Left lung (tissue), 10 donors: ENCODE results near the gene BTG3. TPM values are rescaled to one million over a fixed set of nuclear protein-coding genes. Genes with fewer than 3 reads are reported as not detected.

Experiments
- ATAC-seq: fragments of 200-7000 bp; cut with Tn5 transposase; one replicate; pipeline ENCODE4 v1.9.1; 2020; ENCODE audit warnings: moderate library complexity
- DNase-seq, 4 donors: peaks; one replicate each; pipeline ENCODE4 v3.0.0-alpha.2; 2013 to 2020
- H3K27ac ChIP-seq, 2 donors: fragments of 200-600 bp; sonication (generic) in 1 of 2; one replicate each; pipeline versions ENCODE4 v1.5.0 to v1.8.0; 2020 to 2021
- H3K27me3 ChIP-seq, 2 donors: fragments of 200-600 bp; sonication (generic) in 1 of 2; one replicate each; pipeline versions ENCODE4 v1.5.0 to v1.8.0; 2020 to 2021
- H3K36me3 ChIP-seq, 2 donors: fragments of 200-600 bp; sonication (generic) in 1 of 2; one replicate each; pipeline versions ENCODE4 v1.5.0 to v1.8.0; 2020 to 2021
- H3K4me1 ChIP-seq, 2 donors: fragments of 200-600 bp; one replicate each; pipeline ENCODE4 v1.8.0; 2021
- H3K4me3 ChIP-seq, 2 donors: fragments of 200-600 bp; sonication (generic) in 1 of 2; one replicate each; pipeline versions ENCODE4 v1.5.0 to v1.8.0; 2020 to 2021; ENCODE audit warnings: mild to moderate bottlenecking in 1 of 2
- H3K9me3 ChIP-seq, 2 donors: fragments of 200-600 bp; sonication (generic) in 1 of 2; one replicate each; pipeline versions ENCODE4 v1.5.0 to v1.8.0; 2020 to 2021
- CTCF ChIP-seq, 2 donors: fragments of 200-600 bp; sonication (generic) in 1 of 2; IDR thresholded peaks; one replicate each; pipeline versions ENCODE4 v1.5.0 to v1.8.0; 2021; ENCODE audit warnings: antibody characterized with exemption in 2 of 2
- intact Hi-C, 2 donors: fragments of 100-400 bp; cut with DNase I; formaldehyde crosslinking; loops; one replicate each; pipeline versions ENCODE4 v1.11.2 to v1.14.2; 2022
- polyA plus RNA-seq, 6 donors: library from polyadenylated mRNA; unstranded; fragments of 120-200 nt; gene quantifications; one replicate each; pipeline ENCODE4 v1.2.1, GENCODE V29; 2013; ENCODE audit not compliant: insufficient read length in 6 of 6
- total RNA-seq, 2 donors: library from RNA; stranded (reverse); fragmentation: NEBNext Ultra II Directional; extraction: Animal tissue kit (Norgen Biotek cat#: 25700); gene quantifications; one replicate each; pipeline ENCODE4 v1.2.1, GENCODE V29; 2021
- donor health status: DM: no; HTN: yes; CAD: no.
- donor health status: DM: no; HTN: no; CAD: no.

The BTG3 gene
- total and polyA plus RNA-seq, 8 donors = 43.5 to 81.4 (median 45.7) TPM

GRCh38 chr21:17658931-17659330, 46.2 kb upstream of the BTG3 start:
- Histone ChIP-seq H3K36me3 (no peaks in the 10 kb centered on the region), H3K27me3 (no peaks in the 10 kb centered on the region), H3K4me3 (no peak overlapping the region), H3K27ac (no peak overlapping the region), H3K9me3 (no peaks in the 10 kb centered on the region), H3K4me1 (no peaks in the 10 kb centered on the region)
- intact Hi-C loops = no loop called here
- TF ChIP-seq CTCF (IDR thresholded peaks at IDR 0.05) = no peak
- DNase-seq (no peak), ATAC-seq (no peak)

GRCh38 chr21:17651526-17651925, 38.8 kb upstream of the BTG3 start:
- ATAC-seq = no peak
- H3K4me1 ChIP-seq = no peaks in the 10 kb centered on the region
- no peak for TF ChIP-seq CTCF (IDR thresholded peaks at IDR 0.05)

GRCh38 chr21:17650292-17650691, 37.6 kb upstream of the BTG3 start:
- Histone ChIP-seq H3K36me3 (no peaks in the 10 kb centered on the region), H3K27ac (no peak overlapping the region), H3K9me3 (peaks cover 0 to 2% of the 10 kb centered on the region in 2 donors), H3K4me1 (no peaks in the 10 kb centered on the region), H3K27me3 (no peaks in the 10 kb centered on the region), H3K4me3 (no peak overlapping the region)
- DNase-seq = no peak
- no peak for ATAC-seq
- intact Hi-C loops = no loop called here
- no peak for TF ChIP-seq CTCF (IDR thresholded peaks at IDR 0.05)

More at GRCh38 chr21:17651526-17651925, 38.8 kb upstream of the BTG3 start:
- Histone ChIP-seq H3K27ac (no peak overlapping the region), H3K9me3 (peaks cover 0 to 2% of the 10 kb centered on the region in 2 donors), H3K36me3 (no peaks in the 10 kb centered on the region), H3K27me3 (no peaks in the 10 kb centered on the region), H3K4me3 (no peak overlapping the region)
- DNase-seq = no peak
- intact Hi-C loops = no loop called here

GRCh38 chr21:17646790-17647189, 34.1 kb upstream of the BTG3 start:
- Histone ChIP-seq H3K4me3 (no peak overlapping the region), H3K27ac (no peak overlapping the region), H3K9me3 (no peaks in the 10 kb centered on the region), H3K36me3 (no peaks in the 10 kb centered on the region), H3K27me3 (no peaks in the 10 kb centered on the region), H3K4me1 (no peaks in the 10 kb centered on the region)
- no peak for TF ChIP-seq CTCF (IDR thresholded peaks at IDR 0.05)
- ATAC-seq (no peak), DNase-seq (no peak)
- intact Hi-C loops = no loop called here

GRCh38 chr21:17644186-17644585, 31.5 kb upstream of the BTG3 start:
- Histone ChIP-seq H3K4me1 (no peaks in the 10 kb centered on the region), H3K27me3 (no peaks in the 10 kb centered on the region), H3K9me3 (peaks cover 0 to 3% of the 10 kb centered on the region in 2 donors), H3K27ac (no peak overlapping the region), H3K4me3 (no peak overlapping the region), H3K36me3 (no peaks in the 10 kb centered on the region)
- ATAC-seq = no peak
- TF ChIP-seq CTCF (IDR thresholded peaks at IDR 0.05) = no peak
- no peak for DNase-seq
- intact Hi-C loops = no loop called here
